HepG2 (cell line): Measurements from ENCODE around the gene MYPN. TPM values are rescaled to one million over a fixed set of nuclear protein-coding genes. Genes with fewer than 3 reads are reported as not detected.

Source experiments
- ATAC-seq: fragments of 200-7000 bp; cut with Tn5 transposase; 3 replicates; pipeline ENCODE4 v1.9.1; 2020; ENCODE audit warnings: mild to moderate bottlenecking, moderate library complexity
- BruUV-seq: library from RNA; stranded (reverse); fragments of 400-500 nt; replicated peaks from 2 replicates; lab custom pipeline; 2021; lab: Mats Ljungman, UMichigan
- CTCF ChIA-PET: fragments of 300-600 bp; formaldehyde crosslinking; extraction: SDS; loops from one replicate; lab custom pipeline; 2021; ENCODE audit warnings: low total read pairs, inconsistent platforms, low intra/inter-chr PET ratio; lab: Yijun Ruan, JAX
- POLR2A ChIA-PET: fragments of 350-600 bp; sonication (Branson Sonifier 250); formaldehyde crosslinking; loops from one replicate; lab custom pipeline; 2020; ENCODE audit warnings: antibody characterized with exemption, inconsistent platforms; lab: Yijun Ruan, JAX
- DNase-seq: peaks from one replicate; pipeline ENCODE4 v3.0.0-alpha.2; 2015; ENCODE audit warnings: low spot score
- FAIRE-seq: peaks from 3 replicates; lab custom pipeline; 2011; peaks lifted over from hg19 to GRCh38; lab: Jason Lieb, UNC
- H2AFZ ChIP-seq: one replicate; pipeline ENCODE4 v1.6.1; 2011; ENCODE audit warnings: low read length, inconsistent platforms
- H3K27ac ChIP-seq: fragments of 300-600 bp; 3 replicates; pipeline ENCODE4 v1.8.0; 2011; ENCODE audit warnings: mixed run types, mild to moderate bottlenecking, mixed read lengths, low read length, inconsistent platforms; ENCODE audit not compliant: insufficient read depth; ENCODE audit errors: extremely low read length
- H3K27me3 ChIP-seq, 2 experiments: fragments of 200-600 bp in 1 of 2; 2 replicates in 1 of 2; 3 replicates in 1 of 2; pipeline versions ENCODE4 v1.6.0 to v1.8.0; 2011; ENCODE audit warnings: low read length in 2 of 2, mild to moderate bottlenecking in 2 of 2, moderate library complexity in 2 of 2, inconsistent platforms in 1 of 2; ENCODE audit not compliant: insufficient read depth in 2 of 2, control insufficient read depth in 1 of 2
- H3K36me3 ChIP-seq, 2 experiments: fragments of 200-600 bp in 1 of 2; replicated peaks in 1 of 2; 2 replicates in 1 of 2; 3 replicates in 1 of 2; pipeline versions ENCODE4 v1.5.1 to v1.8.0; 2011; ENCODE audit warnings: low read length in 2 of 2, inconsistent platforms in 1 of 2; ENCODE audit not compliant: insufficient read depth in 2 of 2, control insufficient read depth in 1 of 2
- H3K4me1 ChIP-seq: 2 replicates; pipeline ENCODE4 v1.5.1; 2012; ENCODE audit warnings: low read length, inconsistent platforms; ENCODE audit not compliant: insufficient read depth
- H3K4me2 ChIP-seq: 2 replicates; pipeline ENCODE4 v1.6.0; 2011; ENCODE audit warnings: low read depth, low read length, inconsistent platforms
- H3K4me3 ChIP-seq, 3 experiments: fragments of 200-600 bp in 1 of 3; sonication (generic), shearing (Covaris generic) in 1 of 3; replicated peaks in 1 of 3; 2 replicates each; pipeline ENCODE4 v1.5.1; 2011 to 2016; ENCODE audit warnings: low read length in 3 of 3, inconsistent platforms in 2 of 3, low read depth in 2 of 3, mild to moderate bottlenecking in 2 of 3, control low read depth in 1 of 3, mixed read lengths in 1 of 3; ENCODE audit not compliant: insufficient read depth in 1 of 3
- H3K79me2 ChIP-seq: one replicate; pipeline ENCODE4 v1.6.1; 2011; ENCODE audit warnings: low read length, inconsistent platforms; ENCODE audit not compliant: insufficient read depth
- H3K9ac ChIP-seq: 2 replicates; pipeline ENCODE4 v1.6.0; 2011; ENCODE audit warnings: mild to moderate bottlenecking, low read depth, low read length, inconsistent platforms; ENCODE audit not compliant: insufficient read depth
- H3K9me3 ChIP-seq: 2 replicates; pipeline ENCODE4 v1.5.1; 2012; ENCODE audit warnings: mild to moderate bottlenecking, low read length
- H4K20me1 ChIP-seq: 2 replicates; pipeline ENCODE4 v1.6.0; 2011; ENCODE audit warnings: inconsistent platforms, mild to moderate bottlenecking, low read length, moderate library complexity; ENCODE audit not compliant: insufficient read depth
- ATF2 ChIP-seq: sonication (generic); formaldehyde crosslinking; IDR thresholded peaks from 2 replicates; pipeline ENCODE4 v1.4.0; 2020; ENCODE audit warnings: missing genetic modification reagents
- DMTF1 ChIP-seq: sonication (generic); formaldehyde crosslinking; IDR thresholded peaks from 2 replicates; pipeline ENCODE4 v1.4.0; 2020; ENCODE audit warnings: mild to moderate bottlenecking, missing genetic modification reagents
- HMGXB3 ChIP-seq: sonication (generic); formaldehyde crosslinking; IDR thresholded peaks from 2 replicates; pipeline ENCODE4 v1.4.0; 2020; ENCODE audit warnings: missing genetic modification reagents, borderline replicate concordance
- HNF1B ChIP-seq: sonication (generic); formaldehyde crosslinking; IDR thresholded peaks from 2 replicates; pipeline ENCODE4 v1.5.1; 2020; ENCODE audit warnings: mild to moderate bottlenecking, moderate library complexity, missing genetic modification reagents
- KLF12 ChIP-seq: sonication (generic); formaldehyde crosslinking; IDR thresholded peaks from 2 replicates; pipeline ENCODE4 v1.4.0; 2020; ENCODE audit warnings: missing genetic modification reagents, borderline replicate concordance
- THAP8 ChIP-seq: sonication (generic); formaldehyde crosslinking; IDR thresholded peaks from 2 replicates; pipeline ENCODE4 v1.5.1; 2020; ENCODE audit warnings: missing genetic modification reagents, mild to moderate bottlenecking, borderline replicate concordance
- ZNF430 ChIP-seq: sonication (generic); formaldehyde crosslinking; IDR thresholded peaks from 2 replicates; pipeline ENCODE4 v1.9.0; 2021; ENCODE audit warnings: mild to moderate bottlenecking, missing genetic modification reagents
- WGBS: methylation state at CpG from one replicate; pipeline ENCODE4 v1.1.6; 2017; ENCODE audit warnings: low lambda C conversion rate; 5-methylcytosine and 5-hydroxymethylcytosine counted together
- in situ Hi-C: cut with HindIII; loops from 2 replicates; pipeline ENCODE4 v1.10.0; 2017; ENCODE audit warnings: low pct_unique_long_range_greater_than_20kb; ENCODE audit not compliant: extremely low pct_ligation_motif_present
- intact Hi-C: fragments of 100-400 bp; cut with micrococcal nuclease; formaldehyde crosslinking; loops from one replicate; pipeline ENCODE4 v1.10.0; 2022; ENCODE audit not compliant: unreplicated experiment
- polyA plus RNA-seq, 8 experiments: library from polyadenylated mRNA; depleted of rRNA in 3 of 8; stranded (reverse) in 7 of 8; unstranded in 1 of 8; fragments of >200 nt; fragmentation: Illumina TruSeq in 4 of 8; extraction: Trizol in 4 of 8; gene quantifications; 2 replicates each; pipeline versions ENCODE4 v1.2.1 to v1.2.3, GENCODE V29; 2011 to 2016; ENCODE audit warnings: low read depth in 4 of 8, missing spikeins in 1 of 8, mixed read lengths in 1 of 8; ENCODE audit not compliant: insufficient read depth in 1 of 8
- total RNA-seq, 5 experiments: library from RNA; depleted of rRNA; stranded (reverse); fragments of >200 nt; fragmentation: Illumina TruSeq; extraction: Trizol; gene quantifications; 2 replicates each; pipeline ENCODE4 v1.2.3, GENCODE V29; 2016; ENCODE audit warnings: low read depth in 1 of 5

The MYPN gene
- total and polyA plus RNA-seq, 2 of the 13 experiments (the other 11 are each of a cell fraction or from before 2014, with no cell fraction given): not detected

DNA sequence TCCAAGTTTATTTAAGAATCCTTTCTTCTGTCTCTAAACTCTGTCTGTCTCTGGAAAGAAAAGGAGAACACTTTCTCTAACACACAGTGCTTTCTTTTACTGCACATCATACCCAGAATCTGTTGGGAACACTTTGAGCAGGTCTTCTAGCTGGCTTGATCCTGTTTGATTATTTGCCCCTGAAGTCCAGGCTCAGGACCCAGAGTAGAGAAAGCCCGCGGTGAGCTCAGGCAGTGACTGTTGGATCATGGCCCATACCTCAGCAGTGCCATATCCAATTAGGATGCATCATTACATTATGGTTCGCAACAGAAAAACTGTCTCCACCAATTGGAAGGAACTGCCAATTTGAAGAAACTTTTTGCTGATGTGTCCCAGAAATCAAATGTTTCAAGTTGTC is 71.2 kb downstream of the MYPN start:
- DNase-seq (no peak), ATAC-seq (no peak), FAIRE-seq (no peak)
- intact Hi-C loops (no loop called here), in situ Hi-C loops (no loop called here)
- H3K36me3 ChIP-seq: no peaks in the 10 kb centered on the region
- no peak overlapping the region for H3K4me3 ChIP-seq
- no peak overlapping the region for H3K27ac ChIP-seq
- no peaks in the 10 kb centered on the region for H3K9me3 ChIP-seq
- ChIA-PET POLR2A (no interaction called here), CTCF (no interaction called here)
- no TSS peak for BruUV-seq
- H3K4me2 ChIP-seq: no peak overlapping the region
- H3K4me1 ChIP-seq: peaks cover 9% of the 10 kb centered on the region
- H3K9ac ChIP-seq: no peak overlapping the region
- 59% methylated on average over 3 of the region's 3 CpGs for WGBS
- H3K79me2 ChIP-seq: no peaks in the 10 kb centered on the region
- no peaks in the 10 kb centered on the region for H3K27me3 ChIP-seq
- no peak overlapping the region for H2AFZ ChIP-seq
- no peaks in the 10 kb centered on the region for H4K20me1 ChIP-seq
- no peak for TF ChIP-seq THAP8
- no peak for TF ChIP-seq HMGXB3
- TF ChIP-seq DMTF1 (CRISPR knock-in tag): no peak
- no peak for TF ChIP-seq ZNF430 (CRISPR knock-in tag)
- TF ChIP-seq HNF1B (CRISPR knock-in tag): no peak
- TF ChIP-seq KLF12: no peak
- TF ChIP-seq ATF2 (CRISPR knock-in tag): no peak
- TF ChIP-seq, all 625 proteins: peak for 0
